HepG2 (cell line): ENCODE data around the gene CDT1. TPM values are rescaled to one million over a fixed set of nuclear protein-coding genes. Genes with fewer than 3 reads are reported as not detected.

Source experiments
- ATAC-seq: fragments of 200-7000 bp; cut with Tn5 transposase; 3 replicates; pipeline ENCODE4 v1.9.1; 2020; ENCODE audit warnings: mild to moderate bottlenecking, moderate library complexity
- BruUV-seq: library from RNA; stranded (reverse); fragments of 400-500 nt; replicated peaks from 2 replicates; lab custom pipeline; 2021; lab: Mats Ljungman, UMichigan
- CTCF ChIA-PET: fragments of 300-600 bp; formaldehyde crosslinking; extraction: SDS; loops from one replicate; lab custom pipeline; 2021; ENCODE audit warnings: low total read pairs, inconsistent platforms, low intra/inter-chr PET ratio; lab: Yijun Ruan, JAX
- POLR2A ChIA-PET: fragments of 350-600 bp; sonication (Branson Sonifier 250); formaldehyde crosslinking; loops from one replicate; lab custom pipeline; 2020; ENCODE audit warnings: antibody characterized with exemption, inconsistent platforms; lab: Yijun Ruan, JAX
- DNase-seq: peaks from one replicate; pipeline ENCODE4 v3.0.0-alpha.2; 2015; ENCODE audit warnings: low spot score
- FAIRE-seq: peaks from 3 replicates; lab custom pipeline; 2011; peaks lifted over from hg19 to GRCh38; lab: Jason Lieb, UNC
- H2AFZ ChIP-seq: one replicate; pipeline ENCODE4 v1.6.1; 2011; ENCODE audit warnings: low read length, inconsistent platforms
- H3K27ac ChIP-seq: fragments of 300-600 bp; 3 replicates; pipeline ENCODE4 v1.8.0; 2011; ENCODE audit warnings: mixed run types, mild to moderate bottlenecking, mixed read lengths, low read length, inconsistent platforms; ENCODE audit not compliant: insufficient read depth; ENCODE audit errors: extremely low read length
- H3K27me3 ChIP-seq, 2 experiments: fragments of 200-600 bp in 1 of 2; 2 replicates in 1 of 2; 3 replicates in 1 of 2; pipeline versions ENCODE4 v1.6.0 to v1.8.0; 2011; ENCODE audit warnings: low read length in 2 of 2, mild to moderate bottlenecking in 2 of 2, moderate library complexity in 2 of 2, inconsistent platforms in 1 of 2; ENCODE audit not compliant: insufficient read depth in 2 of 2, control insufficient read depth in 1 of 2
- H3K36me3 ChIP-seq, 2 experiments: fragments of 200-600 bp in 1 of 2; replicated peaks in 1 of 2; 2 replicates in 1 of 2; 3 replicates in 1 of 2; pipeline versions ENCODE4 v1.5.1 to v1.8.0; 2011; ENCODE audit warnings: low read length in 2 of 2, inconsistent platforms in 1 of 2; ENCODE audit not compliant: insufficient read depth in 2 of 2, control insufficient read depth in 1 of 2
- H3K4me1 ChIP-seq: 2 replicates; pipeline ENCODE4 v1.5.1; 2012; ENCODE audit warnings: low read length, inconsistent platforms; ENCODE audit not compliant: insufficient read depth
- H3K4me2 ChIP-seq: 2 replicates; pipeline ENCODE4 v1.6.0; 2011; ENCODE audit warnings: low read depth, low read length, inconsistent platforms
- H3K4me3 ChIP-seq, 3 experiments: fragments of 200-600 bp in 1 of 3; sonication (generic), shearing (Covaris generic) in 1 of 3; replicated peaks in 1 of 3; 2 replicates each; pipeline ENCODE4 v1.5.1; 2011 to 2016; ENCODE audit warnings: low read length in 3 of 3, inconsistent platforms in 2 of 3, low read depth in 2 of 3, mild to moderate bottlenecking in 2 of 3, control low read depth in 1 of 3, mixed read lengths in 1 of 3; ENCODE audit not compliant: insufficient read depth in 1 of 3
- H3K79me2 ChIP-seq: one replicate; pipeline ENCODE4 v1.6.1; 2011; ENCODE audit warnings: low read length, inconsistent platforms; ENCODE audit not compliant: insufficient read depth
- H3K9ac ChIP-seq: 2 replicates; pipeline ENCODE4 v1.6.0; 2011; ENCODE audit warnings: mild to moderate bottlenecking, low read depth, low read length, inconsistent platforms; ENCODE audit not compliant: insufficient read depth
- H3K9me3 ChIP-seq: 2 replicates; pipeline ENCODE4 v1.5.1; 2012; ENCODE audit warnings: mild to moderate bottlenecking, low read length
- H4K20me1 ChIP-seq: 2 replicates; pipeline ENCODE4 v1.6.0; 2011; ENCODE audit warnings: inconsistent platforms, mild to moderate bottlenecking, low read length, moderate library complexity; ENCODE audit not compliant: insufficient read depth
- BORCS8-MEF2B ChIP-seq: sonication (generic); formaldehyde crosslinking; IDR thresholded peaks from 2 replicates; pipeline ENCODE4 v1.8.0; 2022; ENCODE audit warnings: mild to moderate bottlenecking, missing genetic modification reagents
- HNRNPH1 ChIP-seq: fragments of 200-400 bp; formaldehyde crosslinking; optimal IDR thresholded peaks from 2 replicates; pipeline ENCODE3; 2017; ENCODE audit warnings: mild to moderate bottlenecking, low read depth, low read length
- HOXA9 ChIP-seq: sonication (generic); formaldehyde crosslinking; IDR thresholded peaks from 2 replicates; pipeline ENCODE4 v1.8.1; 2022; ENCODE audit warnings: missing genetic modification reagents, mild to moderate bottlenecking, moderate library complexity, borderline replicate concordance
- MTERF4 ChIP-seq: sonication (generic); formaldehyde crosslinking; IDR thresholded peaks from 2 replicates; pipeline ENCODE4 v1.8.0; 2023; ENCODE audit warnings: mild to moderate bottlenecking, missing genetic modification reagents
- NCOR1 ChIP-seq: fragments of 200-600 bp; sonication (generic); IDR thresholded peaks from 2 replicates; pipeline ENCODE4 v1.7.0; 2017; ENCODE audit warnings: antibody characterized with exemption, low read length, borderline replicate concordance
- PCBP2 ChIP-seq: fragments of 200-400 bp; formaldehyde crosslinking; optimal IDR thresholded peaks from 2 replicates; pipeline ENCODE3; 2018; ENCODE audit warnings: low read length, low read depth; ENCODE audit not compliant: poor library complexity, severe bottlenecking
- POLR2A ChIP-seq, 2 experiments: IDR thresholded peaks; 2 replicates each; pipeline ENCODE4 v1.6.1; 2011; ENCODE audit warnings: low read depth in 2 of 2, low read length in 2 of 2, mild to moderate bottlenecking in 1 of 2, moderate library complexity in 1 of 2; ENCODE audit not compliant: insufficient read depth in 1 of 2
- RAD21 ChIP-seq: fragments of 450-650 bp; formaldehyde crosslinking; IDR thresholded peaks from 2 replicates; pipeline ENCODE4 v1.5.0; 2020; ENCODE audit warnings: mild to moderate bottlenecking
- SRSF1 ChIP-seq: fragments of 200-400 bp; formaldehyde crosslinking; optimal IDR thresholded peaks from 2 replicates; pipeline ENCODE3; 2017; ENCODE audit warnings: mild to moderate bottlenecking, low read depth, low read length, moderate library complexity
- TEAD2 ChIP-seq: sonication (generic); formaldehyde crosslinking; IDR thresholded peaks from 2 replicates; pipeline ENCODE4 v1.9.0; 2021; ENCODE audit warnings: missing genetic modification reagents
- TRIM24 ChIP-seq: sonication (generic); formaldehyde crosslinking; IDR thresholded peaks from 2 replicates; pipeline ENCODE4 v1.8.0; 2022; ENCODE audit warnings: mild to moderate bottlenecking, missing genetic modification reagents
- ZNF124 ChIP-seq: sonication (generic); formaldehyde crosslinking; IDR thresholded peaks from 2 replicates; pipeline ENCODE4 v1.4.0; 2020; ENCODE audit warnings: missing genetic modification reagents
- ZNF329 ChIP-seq: sonication (generic); formaldehyde crosslinking; IDR thresholded peaks from 2 replicates; pipeline ENCODE4 v1.9.0; 2021; ENCODE audit warnings: low read depth, mild to moderate bottlenecking, missing genetic modification reagents
- ZNF354B ChIP-seq: sonication (generic); formaldehyde crosslinking; IDR thresholded peaks from 2 replicates; pipeline ENCODE4 v1.8.0; 2022; ENCODE audit warnings: mild to moderate bottlenecking, missing genetic modification reagents
- ZNF367 ChIP-seq: sonication (generic); formaldehyde crosslinking; IDR thresholded peaks from 2 replicates; pipeline ENCODE4 v1.4.0; 2020; ENCODE audit warnings: missing genetic modification reagents, borderline replicate concordance
- ZNF572 ChIP-seq: sonication (generic); formaldehyde crosslinking; IDR thresholded peaks from 2 replicates; pipeline ENCODE4 v1.5.1; 2020; ENCODE audit warnings: mild to moderate bottlenecking, missing genetic modification reagents
- ZNF737 ChIP-seq: sonication (generic); formaldehyde crosslinking; IDR thresholded peaks from 2 replicates; pipeline ENCODE4 v1.5.0; 2020; ENCODE audit warnings: missing genetic modification reagents, mild to moderate bottlenecking, borderline replicate concordance
- WGBS: methylation state at CpG from one replicate; pipeline ENCODE4 v1.1.6; 2017; ENCODE audit warnings: low lambda C conversion rate; 5-methylcytosine and 5-hydroxymethylcytosine counted together
- in situ Hi-C: cut with HindIII; loops from 2 replicates; pipeline ENCODE4 v1.10.0; 2017; ENCODE audit warnings: low pct_unique_long_range_greater_than_20kb; ENCODE audit not compliant: extremely low pct_ligation_motif_present
- intact Hi-C: fragments of 100-400 bp; cut with micrococcal nuclease; formaldehyde crosslinking; loops from one replicate; pipeline ENCODE4 v1.10.0; 2022; ENCODE audit not compliant: unreplicated experiment
- polyA plus RNA-seq, 8 experiments: library from polyadenylated mRNA; depleted of rRNA in 3 of 8; stranded (reverse) in 7 of 8; unstranded in 1 of 8; fragments of >200 nt; fragmentation: Illumina TruSeq in 4 of 8; extraction: Trizol in 4 of 8; gene quantifications; 2 replicates each; pipeline versions ENCODE4 v1.2.1 to v1.2.3, GENCODE V29; 2011 to 2016; ENCODE audit warnings: low read depth in 4 of 8, missing spikeins in 1 of 8, mixed read lengths in 1 of 8; ENCODE audit not compliant: insufficient read depth in 1 of 8
- total RNA-seq, 5 experiments: library from RNA; depleted of rRNA; stranded (reverse); fragments of >200 nt; fragmentation: Illumina TruSeq; extraction: Trizol; gene quantifications; 2 replicates each; pipeline ENCODE4 v1.2.3, GENCODE V29; 2016; ENCODE audit warnings: low read depth in 1 of 5
- TF ChIP-seq, protein P1 (sequence below): fragments of 450-650 bp; IDR thresholded peaks from 2 replicates; pipeline ENCODE4 v1.6.1; 2017; ENCODE audit warnings: mild to moderate bottlenecking

Gene CDT1
- total and polyA plus RNA-seq, 2 of the 13 experiments (the other 11 are each of a cell fraction or from before 2014, with no cell fraction given) = 23.1 to 23.8 TPM

GRCh38 chr16:88810166-88810911 lies 6.8 kb downstream of the CDT1 start (continued):
- TF ChIP-seq, protein P1, sequence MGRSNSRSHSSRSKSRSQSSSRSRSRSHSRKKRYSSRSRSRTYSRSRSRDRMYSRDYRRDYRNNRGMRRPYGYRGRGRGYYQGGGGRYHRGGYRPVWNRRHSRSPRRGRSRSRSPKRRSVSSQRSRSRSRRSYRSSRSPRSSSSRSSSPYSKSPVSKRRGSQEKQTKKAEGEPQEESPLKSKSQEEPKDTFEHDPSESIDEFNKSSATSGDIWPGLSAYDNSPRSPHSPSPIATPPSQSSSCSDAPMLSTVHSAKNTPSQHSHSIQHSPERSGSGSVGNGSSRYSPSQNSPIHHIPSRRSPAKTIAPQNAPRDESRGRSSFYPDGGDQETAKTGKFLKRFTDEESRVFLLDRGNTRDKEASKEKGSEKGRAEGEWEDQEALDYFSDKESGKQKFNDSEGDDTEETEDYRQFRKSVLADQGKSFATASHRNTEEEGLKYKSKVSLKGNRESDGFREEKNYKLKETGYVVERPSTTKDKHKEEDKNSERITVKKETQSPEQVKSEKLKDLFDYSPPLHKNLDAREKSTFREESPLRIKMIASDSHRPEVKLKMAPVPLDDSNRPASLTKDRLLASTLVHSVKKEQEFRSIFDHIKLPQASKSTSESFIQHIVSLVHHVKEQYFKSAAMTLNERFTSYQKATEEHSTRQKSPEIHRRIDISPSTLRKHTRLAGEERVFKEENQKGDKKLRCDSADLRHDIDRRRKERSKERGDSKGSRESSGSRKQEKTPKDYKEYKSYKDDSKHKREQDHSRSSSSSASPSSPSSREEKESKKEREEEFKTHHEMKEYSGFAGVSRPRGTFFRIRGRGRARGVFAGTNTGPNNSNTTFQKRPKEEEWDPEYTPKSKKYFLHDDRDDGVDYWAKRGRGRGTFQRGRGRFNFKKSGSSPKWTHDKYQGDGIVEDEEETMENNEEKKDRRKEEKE = no peak
- TF ChIP-seq RAD21 (CRISPR knock-in tag) (no peak), POLR2A (IDR thresholded peaks at IDR 0.05; ENCODE audit: insufficient read depth in 1 of 2, low read depth in 2 of 2, low read length in 2 of 2) (peak in 1 of 2 experiments; percentile 49; a peak in 1 of 4 replicates), ZNF367 (CRISPR knock-in tag) (no peak), PCBP2 (no peak)
- TF ChIP-seq, all 625 proteins: peak for 35

DNA sequence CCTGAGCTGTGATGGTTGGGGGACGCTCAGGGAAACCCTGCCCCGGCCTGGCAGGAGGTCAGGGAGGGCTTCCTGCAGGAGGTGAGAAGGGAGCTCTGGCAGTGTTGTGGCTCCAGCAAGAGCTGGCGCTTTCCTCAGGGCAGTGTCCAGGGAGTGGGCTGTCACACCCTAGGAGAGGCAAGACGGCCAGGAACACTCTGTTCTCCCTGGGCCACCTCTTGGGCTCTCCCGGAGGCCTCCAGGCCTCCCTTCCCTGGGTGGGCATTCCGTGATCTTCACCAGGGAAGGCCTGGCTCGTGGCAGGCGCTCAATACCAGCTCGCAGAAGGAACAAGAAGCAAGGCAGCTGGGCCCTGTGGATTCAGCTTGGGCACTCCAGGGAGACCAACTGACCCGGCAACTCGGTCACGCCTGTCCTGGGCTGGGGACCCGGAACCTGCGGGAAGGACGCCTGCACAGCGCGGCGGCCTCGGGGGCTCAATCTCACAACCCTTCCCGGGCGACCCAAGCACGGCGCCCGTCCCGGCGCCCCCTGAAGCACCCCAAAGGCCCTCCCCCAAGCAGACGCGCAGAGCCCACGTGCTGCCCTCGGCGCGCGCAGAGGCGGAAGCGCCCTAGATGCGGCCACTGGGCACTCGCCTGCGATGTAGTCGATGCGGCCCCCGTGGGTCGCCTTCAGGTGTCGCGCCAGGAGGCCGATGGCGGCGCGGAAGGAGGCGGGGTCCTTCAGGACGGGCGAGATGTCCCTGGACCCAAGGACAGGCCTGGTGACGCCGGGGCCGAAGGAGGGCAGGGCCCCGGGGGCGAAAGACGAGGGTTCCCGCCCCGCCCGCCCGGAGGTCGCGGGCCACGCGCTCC lies 7.6 kb downstream of the CDT1 start:
- Histone ChIP-seq H3K79me2 (peaks cover 21% of the 10 kb centered on the region), H3K9me3 (no peaks in the 10 kb centered on the region), H4K20me1 (peaks cover 14% of the 10 kb centered on the region; the same call in 1 of the 2 replicates), H3K36me3 (peaks cover 11 to 37% of the 10 kb centered on the region in 2 experiments), H3K4me3 (peak overlapping the region; percentile 72 to 90 (median 74)), H2AFZ (no peak overlapping the region), H3K4me1 (peaks cover 33% of the 10 kb centered on the region), H3K4me2 (peak overlapping the region; percentile 98), H3K9ac (peak overlapping the region; percentile 90), H3K27ac (peak overlapping the region; percentile 76), H3K27me3 (no peaks in the 10 kb centered on the region)
- intact Hi-C loops = loop anchor here (5.0 kb wide), 1 partner anchor 54 kb away; no protein-coding TSS in a partner anchor
- ChIA-PET POLR2A (interaction anchor here (0.7 to 4.9 kb wide), 16 partner anchors 8 to 407 kb away, joined by 3 to 36 read pairs (median 6); partner anchors contain the start of genes CDH15, CDT1, GALNS and PIEZO1), CTCF (interaction anchor here (0.8 to 1.0 kb wide), 2 partner anchors 27 to 28 kb away, joined by 3 read pairs; no protein-coding TSS in a partner anchor)
- peak; percentile 51 for ATAC-seq
- DNase-seq = peak; percentile 73
- in situ Hi-C loops = loop anchor here (5.0 kb wide), 1 partner anchor 46 kb away; the partner anchor contains the start of genes GALNS and TRAPPC2L
- BruUV-seq = no TSS peak
- 3% methylated on average over 16 of the region's 65 CpGs for WGBS
- no peak for FAIRE-seq
- TF ChIP-seq BORCS8-MEF2B (peak; percentile 95), MTERF4 (CRISPR knock-in tag) (no peak; the same call in 1 of the 2 replicates), NCOR1 (no peak), TEAD2 (CRISPR knock-in tag) (no peak), ZNF124 (CRISPR knock-in tag) (no peak), ZNF329 (no peak), ZNF572 (CRISPR knock-in tag) (no peak; the same call in 1 of the 2 replicates), HOXA9 (CRISPR knock-in tag) (no peak), ZNF737 (CRISPR knock-in tag) (no peak), ZNF354B (CRISPR knock-in tag) (peak; percentile 87), SRSF1 (peak; percentile 54), HNRNPH1 (no peak), TRIM24 (CRISPR knock-in tag) (no peak)
